PC-3 (cell line): ENCODE data around the gene SLC9A9.

ENCODE experiments used
- EZH2 ChIP-seq: fragments of 300-600 bp; sonication (generic); IDR thresholded peaks from one replicate; pipeline ENCODE4 v1.6.1; 2017; ENCODE audit warnings: antibody characterized with exemption, mild to moderate bottlenecking, low read length; ENCODE audit not compliant: unreplicated experiment
- EZH2phosphoT487 ChIP-seq: fragments of 300-600 bp; sonication (generic); IDR thresholded peaks from 2 replicates; pipeline ENCODE4 v1.6.1; 2018; ENCODE audit warnings: mild to moderate bottlenecking, antibody characterized with exemption, low read length, borderline replicate concordance
- TF ChIP-seq, protein P1 (sequence below): fragments of 300-600 bp; sonication (generic); conservative IDR thresholded peaks from 2 replicates; pipeline ENCODE4 v1.5.1; 2017; ENCODE audit warnings: antibody characterized with exemption, low read depth, mild to moderate bottlenecking, low read length

DNA sequence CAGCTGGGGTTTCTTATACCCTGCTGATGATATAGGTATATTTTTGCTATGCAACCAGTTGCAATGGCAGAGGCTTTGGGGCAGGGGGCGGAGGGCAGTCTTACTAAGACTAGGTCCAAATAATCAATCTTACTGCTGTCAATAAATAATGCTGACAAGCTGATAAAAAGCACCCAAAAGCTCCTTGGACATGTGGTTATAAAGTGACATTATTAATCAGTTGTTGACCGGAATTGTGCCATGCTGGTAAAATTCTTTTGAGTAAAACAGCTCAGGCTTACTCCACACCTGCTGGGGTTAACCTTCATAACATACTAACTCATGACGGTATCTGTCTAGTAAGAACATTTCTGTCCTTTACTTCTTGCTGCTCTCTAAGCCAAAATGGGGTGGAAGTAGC is 626.8 kb downstream of the SLC9A9 start:
- TF ChIP-seq, protein P1, sequence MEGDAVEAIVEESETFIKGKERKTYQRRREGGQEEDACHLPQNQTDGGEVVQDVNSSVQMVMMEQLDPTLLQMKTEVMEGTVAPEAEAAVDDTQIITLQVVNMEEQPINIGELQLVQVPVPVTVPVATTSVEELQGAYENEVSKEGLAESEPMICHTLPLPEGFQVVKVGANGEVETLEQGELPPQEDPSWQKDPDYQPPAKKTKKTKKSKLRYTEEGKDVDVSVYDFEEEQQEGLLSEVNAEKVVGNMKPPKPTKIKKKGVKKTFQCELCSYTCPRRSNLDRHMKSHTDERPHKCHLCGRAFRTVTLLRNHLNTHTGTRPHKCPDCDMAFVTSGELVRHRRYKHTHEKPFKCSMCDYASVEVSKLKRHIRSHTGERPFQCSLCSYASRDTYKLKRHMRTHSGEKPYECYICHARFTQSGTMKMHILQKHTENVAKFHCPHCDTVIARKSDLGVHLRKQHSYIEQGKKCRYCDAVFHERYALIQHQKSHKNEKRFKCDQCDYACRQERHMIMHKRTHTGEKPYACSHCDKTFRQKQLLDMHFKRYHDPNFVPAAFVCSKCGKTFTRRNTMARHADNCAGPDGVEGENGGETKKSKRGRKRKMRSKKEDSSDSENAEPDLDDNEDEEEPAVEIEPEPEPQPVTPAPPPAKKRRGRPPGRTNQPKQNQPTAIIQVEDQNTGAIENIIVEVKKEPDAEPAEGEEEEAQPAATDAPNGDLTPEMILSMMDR: no peak
- TF ChIP-seq EZH2 (no peak), EZH2phosphoT487 (no peak)
